DMS53 (cell line): Measurements from ENCODE around the gene NAP1L5.

ENCODE experiments used
- DNase-seq: peaks from one replicate; lab custom pipeline; 2025; lab: John Stamatoyannopoulos, UW

NAP1L5 gene

DNA sequence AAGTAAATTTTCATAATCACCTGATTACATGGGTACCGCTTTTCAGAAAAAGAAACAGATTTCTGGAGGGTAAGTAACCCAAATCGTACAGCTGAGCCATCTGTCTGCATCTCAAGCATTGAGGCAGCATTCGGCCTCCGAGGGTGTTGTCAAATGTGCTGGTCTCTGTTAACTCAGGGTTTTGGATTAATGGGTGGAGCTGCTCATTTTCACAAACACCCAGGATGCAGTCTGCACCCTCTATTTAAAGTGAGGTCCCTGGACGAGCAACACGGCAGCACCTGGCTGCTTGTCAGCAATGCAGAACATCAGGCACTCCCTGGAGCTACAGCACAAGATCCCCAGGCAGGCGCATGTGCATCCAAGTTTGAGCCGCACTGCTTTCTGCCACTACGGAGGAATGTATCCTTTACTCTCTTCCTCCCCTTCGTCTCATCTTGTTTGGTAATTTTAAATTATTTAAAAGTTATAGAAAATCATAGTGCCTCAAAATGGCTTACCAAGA lies 24.7 kb upstream of the NAP1L5 start:
- no peak for DNase-seq

DNA sequence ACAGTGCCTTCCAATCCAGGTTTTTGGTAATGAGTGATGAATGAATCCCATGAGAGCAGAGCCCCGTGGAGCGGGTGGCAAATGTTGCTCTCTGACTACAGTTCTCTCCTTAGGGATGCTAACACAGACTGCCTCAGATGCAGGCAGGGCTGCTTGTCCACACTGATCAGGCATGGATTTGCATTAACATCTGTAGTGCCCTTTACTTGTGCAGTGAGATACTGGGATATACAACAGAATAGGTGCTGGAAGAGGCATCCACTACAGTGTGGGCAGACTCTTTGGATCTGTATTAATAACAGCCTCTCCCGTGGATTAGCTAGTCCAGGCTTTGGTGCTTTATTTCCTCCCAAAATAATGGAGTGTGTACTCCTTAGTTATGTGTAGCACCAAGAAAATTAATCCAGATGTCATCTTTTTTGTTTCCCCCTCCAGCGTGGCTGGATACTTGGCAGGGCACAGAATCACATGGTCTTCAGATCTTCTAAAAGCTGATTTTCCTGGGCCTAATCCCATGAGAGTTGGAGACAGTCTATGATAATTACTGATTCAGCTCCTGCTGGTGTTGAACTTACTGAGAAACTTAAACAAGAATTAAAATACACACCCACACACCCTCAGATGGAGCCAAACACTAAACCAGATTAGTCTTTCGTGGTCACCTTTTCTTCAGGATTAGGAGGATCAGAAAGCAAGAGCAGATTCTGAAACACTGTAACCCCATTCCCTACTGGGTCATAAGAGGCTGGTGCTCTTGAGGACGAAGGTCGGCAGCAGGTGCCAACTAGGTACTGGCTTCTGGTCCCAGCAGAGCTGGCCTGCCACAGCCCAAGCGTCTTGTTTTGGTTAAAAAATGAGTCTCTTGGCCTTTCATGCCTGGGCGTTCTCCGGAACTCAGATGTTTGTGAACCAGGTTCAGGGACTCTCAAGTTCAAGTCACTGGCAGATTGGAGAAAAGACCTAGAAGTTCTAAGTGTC lies 23.1 kb upstream of the NAP1L5 start:
- no peak for DNase-seq

DNA sequence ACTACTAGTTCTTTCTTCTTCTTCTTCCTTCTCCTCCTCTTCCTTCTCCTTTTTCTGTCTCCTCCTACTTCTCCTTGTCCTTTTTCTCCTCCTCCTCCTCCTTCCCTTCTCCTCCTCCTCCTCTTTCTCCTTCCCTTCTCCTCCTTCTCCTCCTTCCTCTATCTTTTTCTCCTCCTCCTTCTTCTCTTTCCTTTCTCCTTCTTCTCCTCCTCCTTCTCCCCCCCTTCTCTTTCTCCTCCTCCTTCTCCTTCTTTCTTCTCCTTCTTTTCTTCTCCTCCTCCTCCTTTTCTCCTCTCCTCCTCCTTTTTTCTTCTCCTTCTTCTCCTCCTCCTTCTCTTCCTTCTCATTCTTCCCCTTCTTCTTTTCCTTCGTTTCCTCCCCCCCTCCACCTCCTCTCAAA lies 21.8 kb upstream of the NAP1L5 start:
- no peak for DNase-seq

DNA sequence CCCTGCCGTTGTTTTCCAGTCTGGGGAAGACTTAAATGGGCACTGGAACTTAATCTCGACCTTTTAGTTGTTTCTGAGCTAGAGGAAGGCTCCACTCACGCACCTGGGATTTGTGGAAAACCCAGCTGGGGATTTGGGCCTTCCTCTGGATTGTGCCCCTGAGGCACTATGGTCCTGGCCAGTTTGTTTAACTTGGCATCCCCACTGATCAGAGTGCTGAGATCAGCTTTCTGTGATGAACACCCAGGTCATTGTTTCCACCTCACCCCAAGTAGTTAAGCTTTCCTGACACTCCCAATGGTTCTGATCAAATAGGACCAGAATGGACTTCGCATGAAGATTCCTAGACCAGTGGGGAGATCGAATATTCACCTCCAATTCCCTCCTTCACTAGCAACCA lies 20.5 kb upstream of the NAP1L5 start:
- DNase-seq: no peak

DNA sequence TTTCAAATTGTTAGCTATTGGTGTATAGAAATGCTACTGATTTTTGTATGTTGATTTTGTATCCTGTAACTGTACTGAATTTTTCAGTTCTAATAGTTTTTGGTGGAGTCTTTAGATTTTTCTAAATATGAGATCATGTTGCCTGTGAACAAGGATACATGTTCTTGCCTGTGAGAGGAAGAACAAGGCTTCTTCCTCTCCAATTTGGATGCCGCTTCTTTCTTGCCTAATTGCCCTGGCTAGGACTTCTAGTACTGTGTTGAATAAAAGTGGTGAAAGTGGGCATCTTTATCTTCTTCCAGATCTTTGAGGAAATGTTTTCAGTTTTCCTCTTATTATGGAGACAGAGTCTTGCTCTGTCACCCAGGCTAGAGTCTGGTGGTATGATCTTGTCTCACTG lies 16.2 kb upstream of the NAP1L5 start:
- no peak for DNase-seq

DNA sequence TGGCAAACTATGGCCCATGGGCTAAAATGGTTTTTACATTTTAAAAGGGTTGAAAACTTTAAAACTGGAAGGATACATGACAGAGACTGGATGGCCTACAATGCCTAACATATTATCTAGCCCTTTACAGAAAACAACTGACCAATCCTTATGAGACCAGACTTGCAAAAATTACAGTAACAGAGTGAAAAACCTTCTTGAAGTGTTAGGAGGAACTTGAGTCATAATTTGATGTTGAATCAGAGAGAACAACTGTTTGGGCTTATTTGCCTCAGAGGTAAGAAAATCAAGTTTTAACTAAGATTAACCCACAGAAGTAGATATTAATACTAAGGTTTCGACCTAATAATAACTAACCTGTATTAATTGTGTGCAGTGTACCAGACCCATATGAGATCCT lies 12.4 kb upstream of the NAP1L5 start:
- no peak for DNase-seq

DNA sequence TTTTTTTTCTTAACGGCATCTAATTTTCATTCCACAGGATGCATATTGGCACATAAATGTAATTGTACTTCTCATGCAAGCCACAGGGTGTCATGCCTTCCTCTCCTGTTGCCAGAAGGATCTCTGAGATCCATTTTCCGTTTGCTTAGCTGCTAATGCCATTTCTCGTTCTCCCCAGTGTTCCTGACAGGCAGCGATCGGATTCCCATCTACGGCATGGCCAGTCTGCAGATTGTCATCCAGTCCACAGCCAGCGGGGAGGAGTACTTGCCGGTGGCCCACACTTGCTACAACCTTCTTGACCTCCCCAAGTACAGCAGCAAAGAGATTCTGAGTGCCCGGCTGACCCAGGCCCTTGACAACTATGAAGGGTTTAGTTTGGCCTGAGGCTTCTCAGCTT lies 8.9 kb upstream of the NAP1L5 start:
- peak; percentile 45 for DNase-seq

DNA sequence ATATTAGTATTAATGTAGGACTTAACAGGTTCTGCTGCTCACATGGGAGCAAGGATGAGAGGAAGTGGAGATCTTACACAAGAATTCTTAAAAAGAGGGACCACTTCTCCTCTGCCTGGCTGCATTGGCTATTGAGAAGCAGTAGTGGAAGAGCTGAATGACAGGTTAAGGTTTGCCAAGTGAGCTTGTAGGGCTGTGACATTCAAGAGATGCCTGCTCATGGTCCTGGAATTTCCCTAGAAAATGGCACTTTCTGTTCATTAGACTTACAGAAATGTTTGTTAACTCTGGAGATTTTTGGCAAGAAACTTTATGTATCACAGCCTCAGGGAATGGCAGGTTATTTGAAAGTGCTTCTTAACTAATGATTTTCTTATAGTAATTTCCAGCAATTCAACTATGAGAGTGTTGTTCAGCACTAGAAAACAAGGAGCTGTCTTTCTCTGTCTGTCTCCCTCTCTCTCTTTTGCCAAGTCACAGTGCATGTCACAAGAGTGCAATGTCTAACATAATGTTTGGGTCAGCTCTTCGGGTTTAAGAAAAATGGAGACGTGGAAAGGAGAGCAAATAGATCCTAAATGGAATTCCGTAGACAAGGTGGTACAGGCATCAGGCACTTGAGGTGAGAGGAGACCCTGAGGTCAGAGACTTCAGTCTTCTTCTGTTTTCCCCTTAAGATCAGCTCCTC lies 8.3 kb upstream of the NAP1L5 start:
- no peak for DNase-seq

DNA sequence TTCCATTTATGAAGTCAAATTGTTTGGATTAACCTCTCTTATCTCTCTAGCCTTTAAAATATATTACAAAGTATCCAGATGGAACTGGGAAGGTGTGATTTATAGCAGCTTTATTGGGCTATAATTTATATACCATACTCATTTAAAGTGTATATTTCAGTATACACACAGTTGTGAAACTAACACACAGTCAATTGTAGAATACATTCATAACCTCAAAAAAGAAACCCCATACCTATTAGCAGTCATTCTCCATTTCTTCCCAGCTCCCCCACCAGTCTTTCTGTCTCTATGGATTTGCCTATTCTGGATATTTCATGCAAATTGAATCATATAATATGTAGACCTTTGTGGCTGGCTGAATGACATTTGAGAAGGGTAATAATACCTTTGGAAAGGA lies 7.6 kb upstream of the NAP1L5 start:
- no peak for DNase-seq

DNA sequence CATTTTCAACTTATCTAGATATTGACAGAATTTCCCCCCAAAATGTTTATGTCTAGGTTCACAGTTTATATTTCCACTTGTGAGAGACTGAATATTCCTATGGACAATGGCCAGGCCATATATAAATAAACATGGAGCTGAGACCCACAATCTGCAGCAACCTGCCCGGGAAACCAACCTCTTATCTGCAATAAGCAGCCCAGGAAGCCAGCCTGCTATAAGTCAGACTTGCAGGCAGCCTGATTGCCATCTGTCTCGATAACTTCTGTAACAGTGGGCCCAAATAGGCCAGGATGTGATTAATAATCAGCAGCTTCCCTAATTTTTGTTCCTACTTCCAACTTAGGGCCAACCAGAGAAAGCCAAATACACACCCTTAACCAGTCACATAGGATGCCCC lies 5.2 kb upstream of the NAP1L5 start:
- no peak for DNase-seq

DNA sequence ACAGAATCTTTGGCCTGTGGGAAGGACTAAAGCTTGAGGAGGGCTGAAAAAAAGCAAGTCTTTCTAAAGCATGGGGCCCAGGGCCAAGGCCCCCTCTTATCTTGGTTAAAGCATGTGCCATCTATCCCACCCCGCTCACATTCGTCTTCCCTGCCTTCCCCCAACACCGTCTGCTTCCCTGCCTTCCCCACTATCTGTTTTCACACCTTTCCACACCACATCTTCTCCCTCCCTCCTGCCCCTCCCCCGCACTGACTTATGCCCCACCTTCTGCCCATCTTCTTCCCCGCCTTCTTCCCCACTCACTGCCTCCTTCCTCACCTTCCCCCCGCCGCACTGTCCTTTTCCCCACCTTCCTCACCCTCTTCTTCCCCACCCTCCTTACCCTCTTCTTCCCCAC lies 890 bp upstream of the NAP1L5 start:
- DNase-seq: no peak

DNA sequence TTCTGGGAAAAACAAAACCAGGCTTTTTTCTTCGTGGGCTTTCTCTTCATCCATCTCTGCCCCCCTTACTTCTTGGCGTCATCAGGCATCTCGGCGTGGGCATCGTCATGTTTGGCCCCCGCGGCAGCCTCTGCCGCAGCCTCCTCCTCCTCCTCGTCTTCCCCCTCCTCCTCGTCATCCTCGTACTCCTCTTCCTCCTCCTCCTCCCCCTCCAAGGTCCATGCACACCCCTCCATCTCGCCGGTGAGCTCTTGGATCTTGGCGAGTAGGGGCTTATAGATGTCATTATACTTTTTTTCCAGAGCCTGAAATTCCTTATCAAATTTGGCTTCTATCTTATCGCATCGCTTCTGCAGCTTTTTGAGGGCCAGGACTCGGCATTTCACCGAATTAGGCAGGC lies 488 bp downstream of the NAP1L5 start:
- no peak for DNase-seq

DNA sequence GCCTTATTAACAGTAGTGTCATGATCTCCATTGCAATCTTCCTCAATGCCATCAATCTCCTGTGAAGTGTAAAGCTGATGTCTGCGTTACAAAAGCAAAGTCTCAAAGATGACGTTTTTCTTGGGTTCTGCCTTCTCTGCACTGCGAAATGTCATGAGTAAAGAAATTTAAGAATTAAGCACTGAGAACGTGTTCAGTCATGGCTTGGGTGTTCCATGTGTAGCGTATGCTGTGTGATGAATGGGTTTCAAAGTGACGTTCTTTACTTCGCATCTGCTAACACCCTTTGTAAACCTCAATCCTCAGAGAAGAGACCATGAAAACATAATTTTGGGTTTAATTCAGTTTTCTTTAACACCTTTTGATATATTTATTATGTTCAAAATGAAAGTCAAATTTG lies 999 bp downstream of the NAP1L5 start:
- DNase-seq: no peak

DNA sequence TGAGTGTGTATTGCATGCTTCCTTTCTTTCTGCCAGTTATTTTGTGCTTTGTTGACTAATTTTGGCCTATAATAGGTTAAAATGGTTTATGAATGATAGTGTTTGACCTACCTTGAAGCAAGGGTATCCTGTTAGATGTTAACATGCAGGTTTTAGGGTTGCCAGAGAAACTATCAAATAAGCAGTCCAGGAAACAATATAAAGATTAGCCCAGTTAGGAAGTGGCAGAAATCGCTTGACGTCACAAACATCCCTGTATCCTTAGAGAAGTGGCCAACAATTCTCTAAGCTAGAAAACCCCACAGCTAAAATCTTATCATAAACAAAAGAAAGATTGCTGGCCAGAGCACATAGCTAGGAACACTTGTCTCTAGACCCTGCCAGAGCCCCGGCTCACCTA lies 3.8 kb downstream of the NAP1L5 start:
- DNase-seq: no peak

DNA sequence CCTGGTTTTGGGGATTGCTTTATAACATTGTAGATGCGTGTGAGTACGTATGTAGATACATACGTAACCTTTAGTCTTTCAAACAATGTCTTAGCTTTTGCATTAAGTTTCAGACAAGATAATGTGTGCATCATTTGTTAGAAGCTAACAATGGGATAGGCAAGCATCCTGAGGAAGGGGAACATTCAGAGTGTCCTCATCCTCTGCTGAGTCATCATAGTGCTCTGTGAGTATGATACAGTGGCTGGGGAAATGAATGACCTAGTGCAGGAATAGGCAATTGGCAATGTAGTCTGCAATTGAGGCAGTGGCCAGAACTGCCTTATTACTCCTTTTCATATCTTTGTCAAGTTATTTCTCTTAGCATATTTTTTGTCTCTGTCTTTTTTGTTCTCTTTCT lies 7.3 kb downstream of the NAP1L5 start:
- DNase-seq: peak; percentile 13

DNA sequence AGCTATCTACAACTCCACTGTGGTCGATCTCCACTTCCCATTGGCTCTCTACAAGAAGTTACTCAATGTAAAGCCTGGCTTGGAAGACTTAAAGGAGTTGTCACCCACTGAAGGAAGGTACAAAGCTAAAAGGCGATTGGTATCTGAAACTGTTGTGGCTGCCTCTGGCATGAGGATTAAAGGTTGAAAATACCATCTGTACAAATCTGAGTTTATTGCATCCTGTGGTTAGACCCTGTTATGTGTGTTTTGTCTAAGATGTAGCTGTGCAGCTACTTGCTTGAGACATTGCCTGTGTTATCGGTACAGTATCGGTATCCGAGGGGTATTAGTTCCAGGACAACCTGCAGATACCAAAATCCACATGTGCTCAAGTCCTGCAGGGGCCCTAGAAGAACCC lies 16.4 kb downstream of the NAP1L5 start:
- no peak for DNase-seq

DNA sequence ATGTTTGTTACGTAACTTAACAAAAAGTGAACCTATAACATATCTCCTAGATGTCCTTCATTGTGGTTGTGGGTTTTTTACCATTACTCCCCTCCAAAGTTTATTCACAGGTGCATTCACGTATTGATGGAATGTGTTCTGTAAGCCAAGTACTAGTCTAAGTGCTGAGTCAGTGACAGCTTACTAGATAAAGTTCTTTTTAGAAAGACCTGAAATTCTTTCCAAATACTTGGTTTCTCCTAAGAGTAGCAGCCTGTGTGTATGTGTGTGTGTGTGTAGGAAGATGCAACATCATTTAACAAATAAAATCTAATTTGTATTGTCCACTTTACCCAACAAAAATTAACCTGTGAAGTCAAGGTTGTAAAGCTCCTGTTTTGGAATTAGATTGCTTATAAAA lies 22.1 kb downstream of the NAP1L5 start:
- no peak for DNase-seq

DNA sequence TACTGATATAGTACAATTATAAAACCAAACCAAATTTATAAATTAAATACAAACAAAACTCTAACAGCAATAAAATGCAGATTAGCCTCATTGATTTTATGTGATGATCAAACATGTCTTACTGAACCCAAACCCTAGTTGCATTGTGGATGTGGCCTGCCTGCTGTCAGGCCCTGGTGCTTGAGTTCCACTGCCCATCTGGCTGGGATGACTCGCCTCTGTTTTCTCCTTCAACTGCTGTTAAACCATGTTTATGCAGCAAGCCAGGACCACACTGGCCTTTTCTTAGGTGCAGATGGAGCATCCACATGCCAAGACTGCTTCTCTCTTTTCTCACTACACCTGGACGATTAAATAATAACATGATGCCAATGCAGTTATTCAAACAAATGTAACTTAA lies 22.6 kb downstream of the NAP1L5 start:
- peak; percentile 8 for DNase-seq

DNA sequence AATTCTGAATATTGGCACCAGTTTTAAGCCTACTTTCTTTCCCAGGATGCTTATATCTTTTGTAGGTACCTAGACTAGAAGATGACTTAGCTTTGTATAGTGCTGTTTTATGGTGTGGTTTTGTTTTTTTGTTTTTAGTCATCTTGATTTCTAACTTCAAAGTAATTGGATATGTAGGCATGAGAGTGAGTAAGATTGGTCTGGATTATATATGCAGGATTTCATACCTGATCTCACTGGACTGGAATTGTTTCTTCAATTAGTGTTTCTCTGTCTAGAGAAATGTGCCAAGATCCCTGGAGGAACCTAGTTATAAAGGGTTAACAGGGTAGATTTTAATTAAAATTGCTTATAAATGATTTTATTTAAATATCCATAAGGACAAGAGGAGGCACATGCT lies 23.1 kb downstream of the NAP1L5 start:
- DNase-seq: no peak

DNA sequence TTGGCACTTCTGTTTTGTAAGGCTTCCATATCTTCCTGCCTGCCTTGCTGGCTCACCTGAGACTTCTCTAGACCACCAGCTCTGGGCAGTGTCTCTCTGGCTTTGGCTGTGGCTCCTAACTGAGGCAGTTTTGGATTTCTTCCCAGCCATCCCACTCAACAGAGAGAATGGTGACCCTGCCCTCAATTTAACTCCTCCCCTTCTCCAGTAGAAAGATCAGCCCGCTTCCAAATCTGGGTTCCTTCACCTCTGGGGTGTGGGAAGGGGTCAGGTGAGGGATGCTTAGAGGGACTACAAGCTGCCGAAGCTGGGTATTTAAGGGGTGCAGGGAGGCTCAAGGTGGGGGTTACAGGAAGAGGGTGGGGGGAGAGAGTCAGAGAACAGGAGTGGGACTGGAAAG lies 23.7 kb downstream of the NAP1L5 start:
- no peak for DNase-seq

DNA sequence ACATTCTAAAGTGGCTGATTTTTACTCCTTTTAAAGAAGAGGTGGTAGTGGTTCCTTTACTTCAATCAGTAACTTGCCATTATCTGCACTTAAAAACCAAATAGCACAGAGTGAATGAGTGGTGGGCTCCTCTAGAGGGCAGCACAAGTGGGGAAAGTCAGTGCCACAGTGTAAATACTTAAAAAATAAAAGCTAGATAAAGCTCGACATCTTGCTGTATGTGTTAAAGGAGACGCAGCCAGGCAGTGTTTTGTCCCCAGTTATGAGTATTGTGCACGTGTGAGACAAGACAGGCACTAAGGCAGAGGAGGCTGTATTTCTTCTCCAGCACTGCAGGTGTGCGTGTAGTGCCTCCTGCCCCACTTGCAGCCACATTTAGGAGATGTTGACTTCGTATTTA lies 24.6 kb downstream of the NAP1L5 start:
- DNase-seq: peak; percentile 30

DNA sequence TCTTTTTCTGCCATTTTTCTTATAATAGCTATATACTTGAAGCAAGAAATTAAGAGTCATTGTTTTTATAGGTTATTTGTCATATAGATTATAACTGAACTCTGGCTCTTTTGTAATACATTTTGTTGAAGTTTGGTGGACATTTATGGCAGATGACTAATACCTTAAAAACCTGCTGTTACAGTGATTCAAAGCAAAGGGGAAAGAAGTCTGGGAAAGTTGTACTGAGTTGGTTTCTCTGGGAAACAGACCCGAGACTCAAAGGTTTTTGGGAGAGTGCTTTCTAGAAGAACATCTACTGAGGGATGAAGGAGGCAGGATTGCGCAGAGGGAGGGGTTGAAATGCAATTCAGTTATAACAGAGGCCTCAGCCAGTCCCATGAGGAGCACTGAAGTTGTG lies 35.9 kb downstream of the NAP1L5 start:
- no peak for DNase-seq
